Osteocyte (in vitro differentiated cells): ENCODE results near the gene MYADM. TPM values are rescaled to one million over a fixed set of nuclear protein-coding genes. Genes with fewer than 3 reads are reported as not detected.

Experiments
- DNase-seq: peaks from one replicate; pipeline ENCODE4 v3.0.0; 2021; ENCODE audit warnings: mixed read lengths; ENCODE audit not compliant: unreplicated experiment; ENCODE audit errors: extremely low spot score
- H3K27ac Mint-ChIP-seq: one replicate; pipeline ENCODE4 v1.8.0; 2021; ENCODE audit warnings: mild to moderate bottlenecking, mixed read lengths; ENCODE audit not compliant: unreplicated experiment
- H3K27me3 Mint-ChIP-seq: one replicate; pipeline ENCODE4 v1.8.0; 2021; ENCODE audit warnings: mixed read lengths; ENCODE audit not compliant: unreplicated experiment
- H3K36me3 Mint-ChIP-seq: one replicate; pipeline ENCODE4 v1.8.0; 2021; ENCODE audit warnings: mixed read lengths; ENCODE audit not compliant: unreplicated experiment
- H3K4me1 Mint-ChIP-seq: one replicate; pipeline ENCODE4 v1.8.0; 2021; ENCODE audit warnings: mixed read lengths; ENCODE audit not compliant: unreplicated experiment
- H3K4me3 Mint-ChIP-seq: one replicate; pipeline ENCODE4 v1.8.0; 2021; ENCODE audit warnings: mild to moderate bottlenecking, moderate library complexity, mixed read lengths; ENCODE audit not compliant: unreplicated experiment
- H3K9me3 Mint-ChIP-seq: one replicate; pipeline ENCODE4 v1.8.0; 2021; ENCODE audit warnings: mixed read lengths; ENCODE audit not compliant: unreplicated experiment
- total RNA-seq: library from RNA; stranded (reverse); gene quantifications from 2 replicates; pipeline ENCODE4 v1.2.1, GENCODE V29; 2021
- TF ChIP-seq, protein P1 (sequence below): fragments of 200-600 bp; sonication (generic); IDR thresholded peaks from 2 replicates; pipeline ENCODE4 v1.5.0; 2021; ENCODE audit warnings: antibody characterized with exemption, mild to moderate bottlenecking, moderate library complexity

Gene MYADM
- total RNA-seq, 1 donor from 2014 or later: 165 TPM

GRCh38 chr19:53879140-53880081, 11.7 kb downstream of the MYADM start:
- H3K4me1 Mint-ChIP-seq: peaks cover 15% of the 10 kb centered on the region
- H3K36me3 Mint-ChIP-seq: peaks cover 15% of the 10 kb centered on the region
- peak overlapping the region; percentile 83 for H3K27ac Mint-ChIP-seq
- peaks cover 13% of the 10 kb centered on the region for H3K27me3 Mint-ChIP-seq
- TF ChIP-seq, protein P1, sequence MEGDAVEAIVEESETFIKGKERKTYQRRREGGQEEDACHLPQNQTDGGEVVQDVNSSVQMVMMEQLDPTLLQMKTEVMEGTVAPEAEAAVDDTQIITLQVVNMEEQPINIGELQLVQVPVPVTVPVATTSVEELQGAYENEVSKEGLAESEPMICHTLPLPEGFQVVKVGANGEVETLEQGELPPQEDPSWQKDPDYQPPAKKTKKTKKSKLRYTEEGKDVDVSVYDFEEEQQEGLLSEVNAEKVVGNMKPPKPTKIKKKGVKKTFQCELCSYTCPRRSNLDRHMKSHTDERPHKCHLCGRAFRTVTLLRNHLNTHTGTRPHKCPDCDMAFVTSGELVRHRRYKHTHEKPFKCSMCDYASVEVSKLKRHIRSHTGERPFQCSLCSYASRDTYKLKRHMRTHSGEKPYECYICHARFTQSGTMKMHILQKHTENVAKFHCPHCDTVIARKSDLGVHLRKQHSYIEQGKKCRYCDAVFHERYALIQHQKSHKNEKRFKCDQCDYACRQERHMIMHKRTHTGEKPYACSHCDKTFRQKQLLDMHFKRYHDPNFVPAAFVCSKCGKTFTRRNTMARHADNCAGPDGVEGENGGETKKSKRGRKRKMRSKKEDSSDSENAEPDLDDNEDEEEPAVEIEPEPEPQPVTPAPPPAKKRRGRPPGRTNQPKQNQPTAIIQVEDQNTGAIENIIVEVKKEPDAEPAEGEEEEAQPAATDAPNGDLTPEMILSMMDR: no peak
- no peaks in the 10 kb centered on the region for H3K9me3 Mint-ChIP-seq
- no peak overlapping the region for H3K4me3 Mint-ChIP-seq
- DNase-seq: peak; percentile 100

DNA sequence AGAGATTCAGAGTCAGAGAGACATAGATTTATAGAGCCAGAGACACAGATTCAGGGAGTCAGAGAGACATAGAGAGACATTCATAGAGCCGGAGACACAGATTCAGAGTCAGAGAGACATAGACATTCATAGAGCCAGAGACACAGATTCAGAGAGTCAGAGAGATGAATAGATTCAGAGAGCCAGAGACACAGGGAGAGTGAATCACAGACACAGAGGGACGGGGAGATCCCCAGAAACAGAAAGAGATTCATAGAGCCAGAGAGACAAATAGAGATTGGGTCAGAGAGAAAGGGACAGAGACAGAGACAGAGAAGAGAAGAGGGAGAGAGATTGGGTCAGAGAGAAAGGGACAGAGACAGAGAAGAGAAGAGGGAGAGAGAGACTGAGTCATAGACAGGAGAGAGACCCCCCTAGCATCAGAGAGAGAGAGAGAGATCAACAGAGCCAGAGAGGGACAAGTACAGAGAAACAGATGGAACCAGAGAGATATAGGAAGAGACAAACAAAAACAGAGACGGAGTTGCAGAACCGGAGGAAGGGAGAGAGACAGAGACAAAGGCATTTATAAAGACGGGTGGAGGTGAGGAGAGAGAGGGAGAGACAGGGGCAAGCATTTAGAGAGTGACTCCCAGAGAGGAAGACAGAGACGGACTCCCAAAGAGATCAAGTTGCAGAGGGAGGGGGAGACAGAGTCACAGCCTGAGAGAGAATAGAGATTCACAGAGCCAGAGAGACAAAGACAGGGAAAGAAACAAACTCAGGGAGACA, 13.2 kb downstream of the MYADM start:
- Mint-ChIP-seq H3K27ac (no peak overlapping the region), H3K9me3 (no peaks in the 10 kb centered on the region), H3K36me3 (peaks cover 5% of the 10 kb centered on the region), H3K27me3 (peaks cover 18% of the 10 kb centered on the region), H3K4me3 (no peak overlapping the region), H3K4me1 (peaks cover 12% of the 10 kb centered on the region)
- DNase-seq: no peak
- TF ChIP-seq, protein P1: no peak

DNA sequence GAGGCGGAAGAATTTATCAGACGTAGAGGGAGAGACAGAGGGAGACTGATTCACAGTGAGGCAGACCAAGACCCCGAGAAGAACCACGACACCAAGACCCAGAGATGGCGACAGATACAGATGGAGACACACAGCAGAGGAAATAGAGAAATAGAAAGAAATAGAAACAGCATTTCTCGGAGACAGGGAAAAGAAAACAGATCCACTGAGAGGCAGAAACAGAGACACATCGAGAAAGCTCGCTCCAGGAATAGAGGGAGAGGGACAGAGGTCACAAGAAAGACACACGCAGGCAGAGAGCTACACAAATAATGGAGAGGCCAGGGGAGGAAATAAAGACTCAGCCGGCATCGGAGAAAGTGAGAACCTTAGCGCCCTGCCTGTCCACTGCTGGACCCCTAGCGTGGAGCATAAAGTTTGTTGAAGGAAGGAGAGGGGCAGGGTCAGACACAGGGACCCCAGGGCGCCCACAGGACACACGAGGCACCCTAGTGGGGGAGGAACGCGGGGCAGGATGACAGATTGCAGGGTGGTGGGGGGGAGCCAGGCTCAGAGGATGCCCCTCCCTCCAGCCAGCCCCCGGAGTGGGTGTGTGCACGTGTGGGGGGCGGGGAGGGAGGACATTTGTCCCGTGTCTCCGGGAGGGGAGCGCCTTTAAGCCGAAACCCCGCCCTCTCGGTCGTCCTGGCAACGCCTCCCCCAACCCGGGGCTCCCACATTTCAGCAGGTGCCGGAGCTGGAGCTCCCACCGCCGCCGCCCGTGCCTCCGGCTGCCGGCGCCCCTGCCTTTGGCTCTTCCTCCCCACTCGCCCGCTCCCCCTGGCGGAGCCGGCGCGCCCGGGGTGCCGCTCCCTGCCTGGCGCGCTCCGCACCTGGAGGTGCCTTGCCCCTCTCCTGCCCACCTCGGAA, 14.1 kb downstream of the MYADM start, which contains the start of gene PRKCG:
Gene PRKCG (plus strand): TSS at position 716 of the 909 bp plus-strand sequence. CDS start 298 bp downstream, outside the sequence.
- peaks cover 12% of the 10 kb centered on the region for H3K4me1 Mint-ChIP-seq
- peak within 1 kb of the TSS; percentile 38 for H3K4me3 Mint-ChIP-seq
- no peak for DNase-seq
- H3K9me3 Mint-ChIP-seq: no peaks in the 10 kb centered on the region
- TF ChIP-seq, protein P1: peak; percentile 56
- no peak within 1 kb of the TSS for H3K27ac Mint-ChIP-seq
- peaks cover 3% of the 10 kb centered on the region for H3K36me3 Mint-ChIP-seq
- peaks cover 24% of the 10 kb centered on the region for H3K27me3 Mint-ChIP-seq

DNA sequence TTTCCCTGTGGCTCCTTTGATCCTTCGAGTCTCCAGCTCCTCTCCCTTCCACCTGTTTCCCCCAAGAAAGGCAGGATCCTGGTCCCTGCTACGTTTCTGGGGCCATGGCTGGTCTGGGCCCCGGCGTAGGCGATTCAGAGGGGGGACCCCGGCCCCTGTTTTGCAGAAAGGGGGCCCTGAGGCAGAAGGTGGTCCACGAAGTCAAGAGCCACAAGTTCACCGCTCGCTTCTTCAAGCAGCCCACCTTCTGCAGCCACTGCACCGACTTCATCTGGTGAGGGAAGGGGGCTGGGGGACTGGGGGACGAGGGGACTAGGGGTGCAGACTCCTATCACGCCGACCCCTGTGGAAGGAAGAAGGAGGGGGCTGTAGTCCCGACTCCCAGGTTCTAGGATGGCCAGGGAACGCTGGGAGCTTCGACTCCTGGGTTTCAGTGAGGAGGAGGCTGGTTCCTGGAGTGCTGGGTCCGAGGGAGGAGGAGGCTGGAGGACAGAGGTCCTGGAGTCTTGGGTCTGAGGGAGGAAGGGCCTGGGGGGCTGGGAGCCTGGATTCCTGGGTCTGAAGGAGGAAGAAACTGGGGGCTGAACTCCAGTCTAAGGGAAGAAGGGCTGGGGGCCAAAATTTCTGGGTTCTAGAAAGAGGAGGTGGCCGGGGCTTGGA, 14.8 kb downstream of the MYADM start:
- H3K4me1 Mint-ChIP-seq: peaks cover 12% of the 10 kb centered on the region
- H3K36me3 Mint-ChIP-seq: peaks cover 1% of the 10 kb centered on the region
- H3K4me3 Mint-ChIP-seq: peak overlapping the region; percentile 38
- TF ChIP-seq, protein P1: no peak
- peaks cover 24% of the 10 kb centered on the region for H3K27me3 Mint-ChIP-seq
- no peak overlapping the region for H3K27ac Mint-ChIP-seq
- H3K9me3 Mint-ChIP-seq: no peaks in the 10 kb centered on the region
- no peak for DNase-seq
